ENCODE data around the gene GPC6. TPM values are rescaled to one million over a fixed set of nuclear protein-coding genes. Genes with fewer than 3 reads are reported as not detected.

GPC6 gene
- total and polyA plus RNA-seq, 2 donors (not counting 1 experiment from before 2014, with no cell fraction given) = not detected

DNA sequence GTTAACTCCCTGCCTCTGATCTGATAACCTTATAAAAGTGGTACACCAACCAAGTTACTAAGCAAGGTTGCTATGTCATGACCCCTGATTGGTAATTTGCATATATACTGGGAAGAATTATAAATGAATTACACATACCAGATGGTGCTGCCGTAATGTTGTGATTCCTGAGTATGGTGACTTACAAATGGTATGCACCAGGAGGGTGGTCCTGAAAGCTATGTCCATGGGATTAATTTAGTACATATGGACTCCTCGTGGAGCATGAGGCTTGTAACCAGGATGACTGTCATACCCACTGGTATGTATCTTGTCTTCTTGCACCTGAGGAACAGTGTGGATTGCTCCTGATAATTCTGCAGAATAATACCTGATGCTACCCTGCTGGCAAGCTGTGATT lies 240.6 kb downstream of the GPC6 start:
- POLR2A ChIA-PET = no interaction called here
- CTCF ChIA-PET = no interaction called here
- H3K79me2 ChIP-seq (ENCODE audit: control insufficient read depth, insufficient read depth, low read length) = no peaks in the 10 kb centered on the region

GRCh38 chr13:93468433-93468832 lies 241.8 kb downstream of the GPC6 start:
- Mint-ChIP-seq H3K27me3 (no peaks in the 10 kb centered on the region), H3K4me1 (no peaks in the 10 kb centered on the region), H3K27ac (no peak overlapping the region), H3K4me3 (no peak overlapping the region), H3K9me3 (ENCODE audit: insufficient read depth) (peaks cover 5% of the 10 kb centered on the region)
- ChIA-PET POLR2A (no interaction called here), CTCF (no interaction called here)
- Histone ChIP-seq H3K9ac (ENCODE audit: low read length) (no peak overlapping the region), H3K79me2 (ENCODE audit: control insufficient read depth, insufficient read depth, low read length) (no peaks in the 10 kb centered on the region), H3K9me3 (ENCODE audit: control extremely low read depth in 1 of 3, control insufficient read depth in 2 of 3, insufficient read depth in 1 of 3, low read length in 2 of 3) (peaks cover 0 to 14% (median 0%) of the 10 kb centered on the region in 3 donors), H3K27me3 (replicated peaks in 1 of 4; ENCODE audit: control extremely low read depth in 1 of 4, control insufficient read depth in 3 of 4, insufficient read depth in 4 of 4, low read length in 3 of 4) (no peaks in the 10 kb centered on the region), H4K20me1 (ENCODE audit: control insufficient read depth, insufficient read depth, low read length, poor library complexity, severe bottlenecking) (no peaks in the 10 kb centered on the region), H3K27ac (ENCODE audit: low read length in 2 of 2) (no peak overlapping the region), H3K4me1 (ENCODE audit: control insufficient read depth in 2 of 2, insufficient read depth in 2 of 2, low read length in 2 of 2) (no peaks in the 10 kb centered on the region), H3K4me3 (ENCODE audit: control extremely low read depth in 1 of 5, extremely low read depth in 1 of 5, insufficient read depth in 1 of 5, low read depth in 2 of 5, low read length in 4 of 5) (no peak overlapping the region), H2AFZ (ENCODE audit: insufficient read depth, low read depth, low read length, poor library complexity, severe bottlenecking) (no peak overlapping the region), H3K36me3 (replicated peaks in 1 of 2; ENCODE audit: control extremely low read depth in 1 of 2, control insufficient read depth in 1 of 2, extremely low read depth in 1 of 2, insufficient read depth in 2 of 2, low read length in 1 of 2) (no peaks in the 10 kb centered on the region), H3K4me2 (replicated peaks; ENCODE audit: low read depth, low read length, poor library complexity, severe bottlenecking) (no peak overlapping the region)
- intact Hi-C loops (cut with micrococcal nuclease) = no loop called here
- no peak for ATAC-seq (ENCODE audit: low read depth)
- no CpG with 5 or more reads among the region's 1 CpG for WGBS (ENCODE audit: insufficient coverage)
- DNase-seq = no peak
- TF ChIP-seq, protein P1, sequence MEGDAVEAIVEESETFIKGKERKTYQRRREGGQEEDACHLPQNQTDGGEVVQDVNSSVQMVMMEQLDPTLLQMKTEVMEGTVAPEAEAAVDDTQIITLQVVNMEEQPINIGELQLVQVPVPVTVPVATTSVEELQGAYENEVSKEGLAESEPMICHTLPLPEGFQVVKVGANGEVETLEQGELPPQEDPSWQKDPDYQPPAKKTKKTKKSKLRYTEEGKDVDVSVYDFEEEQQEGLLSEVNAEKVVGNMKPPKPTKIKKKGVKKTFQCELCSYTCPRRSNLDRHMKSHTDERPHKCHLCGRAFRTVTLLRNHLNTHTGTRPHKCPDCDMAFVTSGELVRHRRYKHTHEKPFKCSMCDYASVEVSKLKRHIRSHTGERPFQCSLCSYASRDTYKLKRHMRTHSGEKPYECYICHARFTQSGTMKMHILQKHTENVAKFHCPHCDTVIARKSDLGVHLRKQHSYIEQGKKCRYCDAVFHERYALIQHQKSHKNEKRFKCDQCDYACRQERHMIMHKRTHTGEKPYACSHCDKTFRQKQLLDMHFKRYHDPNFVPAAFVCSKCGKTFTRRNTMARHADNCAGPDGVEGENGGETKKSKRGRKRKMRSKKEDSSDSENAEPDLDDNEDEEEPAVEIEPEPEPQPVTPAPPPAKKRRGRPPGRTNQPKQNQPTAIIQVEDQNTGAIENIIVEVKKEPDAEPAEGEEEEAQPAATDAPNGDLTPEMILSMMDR (IDR thresholded peaks at IDR 0.05) = no peak
- no peak for TF ChIP-seq EZH2 (IDR thresholded peaks at IDR 0.05; ENCODE audit: borderline replicate concordance, insufficient read depth, low read depth, low read length, poor library complexity, severe bottlenecking)

More for the DNA sequence above, 240.6 kb downstream of the GPC6 start:
- 0% methylated on average over 1 of the region's 2 CpGs for WGBS (ENCODE audit: insufficient coverage)
- Histone ChIP-seq H2AFZ (ENCODE audit: insufficient read depth, low read depth, low read length, poor library complexity, severe bottlenecking) (no peak overlapping the region), H3K27me3 (replicated peaks in 1 of 4; ENCODE audit: control extremely low read depth in 1 of 4, control insufficient read depth in 3 of 4, insufficient read depth in 4 of 4, low read length in 3 of 4) (no peaks in the 10 kb centered on the region), H3K27ac (ENCODE audit: low read length in 2 of 2) (no peak overlapping the region), H4K20me1 (ENCODE audit: control insufficient read depth, insufficient read depth, low read length, poor library complexity, severe bottlenecking) (no peaks in the 10 kb centered on the region), H3K36me3 (replicated peaks in 1 of 2; ENCODE audit: control extremely low read depth in 1 of 2, control insufficient read depth in 1 of 2, extremely low read depth in 1 of 2, insufficient read depth in 2 of 2, low read length in 1 of 2) (no peaks in the 10 kb centered on the region), H3K4me2 (replicated peaks; ENCODE audit: low read depth, low read length, poor library complexity, severe bottlenecking) (no peak overlapping the region), H3K9me3 (ENCODE audit: control extremely low read depth in 1 of 3, control insufficient read depth in 2 of 3, insufficient read depth in 1 of 3, low read length in 2 of 3) (peaks cover 0 to 2% (median 0%) of the 10 kb centered on the region in 3 donors), H3K4me3 (ENCODE audit: control extremely low read depth in 1 of 5, extremely low read depth in 1 of 5, insufficient read depth in 1 of 5, low read depth in 2 of 5, low read length in 4 of 5) (no peak overlapping the region), H3K9ac (ENCODE audit: low read length) (no peak overlapping the region), H3K4me1 (ENCODE audit: control insufficient read depth in 2 of 2, insufficient read depth in 2 of 2, low read length in 2 of 2) (no peaks in the 10 kb centered on the region)
- H3K27ac Mint-ChIP-seq = no peak overlapping the region
- no peaks in the 10 kb centered on the region for H3K4me1 Mint-ChIP-seq
- no peaks in the 10 kb centered on the region for H3K27me3 Mint-ChIP-seq
- H3K9me3 Mint-ChIP-seq (ENCODE audit: insufficient read depth) = peaks cover 5% of the 10 kb centered on the region
- H3K4me3 Mint-ChIP-seq = no peak overlapping the region
- ATAC-seq (ENCODE audit: low read depth) (no peak), DNase-seq (no peak)
- TF ChIP-seq, protein P1 (IDR thresholded peaks at IDR 0.05) = no peak
- TF ChIP-seq EZH2 (IDR thresholded peaks at IDR 0.05; ENCODE audit: borderline replicate concordance, insufficient read depth, low read depth, low read length, poor library complexity, severe bottlenecking) = no peak
- intact Hi-C loops (cut with micrococcal nuclease) = no loop called here

Data from B cell (primary cell).